Measurements from ENCODE around the gene ALPK3.

ALPK3 gene

DNA sequence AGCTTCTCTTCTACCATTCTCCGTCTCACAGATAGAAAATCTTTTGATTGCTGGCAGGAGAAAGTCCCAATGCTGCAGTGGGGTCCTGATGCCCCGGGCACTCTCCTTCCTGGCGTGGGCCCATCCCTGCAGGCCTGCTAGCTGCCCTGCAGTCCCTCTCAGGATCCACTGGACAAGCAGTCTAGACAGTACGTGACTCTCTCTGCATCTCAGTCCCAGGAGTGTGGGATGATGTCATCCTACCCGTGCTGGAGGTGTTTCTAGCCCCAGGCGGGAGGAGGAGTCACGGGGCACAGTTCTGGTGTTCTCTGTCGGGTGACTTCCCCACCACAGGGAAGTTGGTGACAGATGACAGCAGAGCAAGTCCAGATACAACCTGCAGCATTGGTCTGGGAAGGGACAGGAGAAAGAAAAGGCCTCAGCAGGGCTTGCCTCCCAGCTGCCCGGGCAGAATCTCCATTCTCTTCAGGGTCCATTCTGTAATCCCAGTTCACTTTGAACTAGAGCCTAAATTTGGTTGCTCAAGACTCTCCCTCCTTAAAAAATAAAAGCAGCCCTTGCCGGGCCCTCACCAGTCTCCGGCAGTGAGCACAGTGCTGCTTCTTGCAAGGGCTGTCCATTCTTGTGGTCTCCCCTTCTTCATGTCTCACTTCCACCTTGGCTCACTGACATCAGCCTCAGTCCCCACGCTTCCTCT is 97.9 kb downstream of the ALPK3 start:
- H3K27ac ChIP-seq (ENCODE audit: insufficient read depth in 1 of 2, low read depth in 1 of 2, low read length in 2 of 2, poor library complexity in 1 of 2, severe bottlenecking in 2 of 2), result peak overlapping the region in 1 of 2 experiments; percentile 51
- peak; percentile 53 to 89 (median 86) for DNase-seq
- H3K4me1 ChIP-seq (ENCODE audit: control extremely low read depth in 1 of 4, control insufficient read depth in 4 of 4, insufficient read depth in 4 of 4, low read length in 3 of 4), result peaks cover 1 to 16% (median 13%) of the 10 kb centered on the region in 4 experiments
- H3K36me3 ChIP-seq (ENCODE audit: control insufficient read depth in 4 of 4, insufficient read depth in 4 of 4, low read length in 3 of 4), result no peaks in the 10 kb centered on the region
- ChIA-PET POLR2A (no interaction called here), CTCF (no interaction called here)
- no peaks in the 10 kb centered on the region for H3K27me3 ChIP-seq (replicated peaks in 2 of 5; ENCODE audit: control insufficient read depth in 4 of 5, insufficient read depth in 5 of 5, low read length in 4 of 5)
- no peaks in the 10 kb centered on the region for H3K9me3 ChIP-seq (ENCODE audit: control extremely low read depth in 1 of 5, control insufficient read depth in 4 of 5, insufficient read depth in 2 of 5, low read depth in 1 of 5, low read length in 4 of 5)
- WGBS (ENCODE audit: insufficient coverage), result 47% methylated on average over 10 of the region's 12 CpGs
- no peak overlapping the region for H3K4me3 ChIP-seq (ENCODE audit: control insufficient read depth in 1 of 7, extremely low read depth in 1 of 7, insufficient read depth in 4 of 7, low read depth in 2 of 7, low read length in 6 of 7)

DNA sequence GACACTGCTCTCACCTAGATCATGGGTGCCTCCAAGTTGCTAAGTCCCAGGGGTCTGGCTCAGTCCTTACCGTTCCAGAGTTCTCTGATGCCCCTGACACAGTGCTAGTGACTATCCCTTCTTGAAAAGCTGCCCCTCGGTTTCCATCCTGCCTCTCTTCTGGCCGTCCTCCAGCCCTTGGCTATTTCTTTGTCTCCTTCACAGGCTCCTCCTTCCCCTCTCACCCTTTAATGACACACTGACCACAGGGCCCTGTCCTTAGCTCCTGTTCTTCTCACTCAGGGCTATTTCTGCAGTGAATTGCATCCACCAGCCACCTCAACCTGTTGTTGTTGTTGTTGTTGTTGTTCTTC is 98.4 kb downstream of the ALPK3 start:
- H3K9me3 ChIP-seq (ENCODE audit: control extremely low read depth in 1 of 5, control insufficient read depth in 4 of 5, insufficient read depth in 2 of 5, low read depth in 1 of 5, low read length in 4 of 5), result no peaks in the 10 kb centered on the region
- H3K4me1 ChIP-seq (ENCODE audit: control extremely low read depth in 1 of 4, control insufficient read depth in 4 of 4, insufficient read depth in 4 of 4, low read length in 3 of 4), result peaks cover 1 to 16% (median 13%) of the 10 kb centered on the region in 4 experiments
- no peaks in the 10 kb centered on the region for H3K36me3 ChIP-seq (ENCODE audit: control insufficient read depth in 4 of 4, insufficient read depth in 4 of 4, low read length in 3 of 4)
- POLR2A ChIA-PET, result no interaction called here
- no peak overlapping the region for H3K4me3 ChIP-seq (ENCODE audit: control insufficient read depth in 1 of 7, extremely low read depth in 1 of 7, insufficient read depth in 4 of 7, low read depth in 2 of 7, low read length in 6 of 7)
- 88% methylated on average over 2 of the region's 3 CpGs for WGBS (ENCODE audit: insufficient coverage)
- no peak for DNase-seq
- H3K27me3 ChIP-seq (replicated peaks in 2 of 5; ENCODE audit: control insufficient read depth in 4 of 5, insufficient read depth in 5 of 5, low read length in 4 of 5), result no peaks in the 10 kb centered on the region
- CTCF ChIA-PET, result no interaction called here
- peak overlapping the region in 1 of 2 experiments; percentile 51 for H3K27ac ChIP-seq (ENCODE audit: insufficient read depth in 1 of 2, low read depth in 1 of 2, low read length in 2 of 2, poor library complexity in 1 of 2, severe bottlenecking in 2 of 2)

DNA sequence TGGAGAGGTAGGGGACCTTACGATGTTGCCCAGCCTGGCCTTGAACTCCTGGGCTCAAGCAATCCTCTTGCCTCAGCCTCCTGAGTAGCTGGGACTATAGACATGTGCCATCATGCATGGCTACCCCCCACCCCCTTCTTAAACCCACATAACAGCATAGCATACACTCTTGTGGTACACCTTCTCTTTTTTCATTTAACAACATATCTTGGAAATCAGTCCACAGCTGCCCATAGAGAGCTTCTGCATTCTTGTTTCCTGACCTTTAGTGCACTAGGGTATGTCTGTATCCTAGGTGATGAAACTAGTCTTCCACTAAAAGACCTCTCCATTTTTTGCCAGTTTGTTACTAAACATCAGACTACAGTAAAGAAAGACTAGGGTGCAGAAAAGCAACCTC is 100.3 kb downstream of the ALPK3 start:
- WGBS (ENCODE audit: insufficient coverage), result 100% methylated on average over 1 of the region's 1 CpG
- POLR2A ChIA-PET, result no interaction called here

DNA sequence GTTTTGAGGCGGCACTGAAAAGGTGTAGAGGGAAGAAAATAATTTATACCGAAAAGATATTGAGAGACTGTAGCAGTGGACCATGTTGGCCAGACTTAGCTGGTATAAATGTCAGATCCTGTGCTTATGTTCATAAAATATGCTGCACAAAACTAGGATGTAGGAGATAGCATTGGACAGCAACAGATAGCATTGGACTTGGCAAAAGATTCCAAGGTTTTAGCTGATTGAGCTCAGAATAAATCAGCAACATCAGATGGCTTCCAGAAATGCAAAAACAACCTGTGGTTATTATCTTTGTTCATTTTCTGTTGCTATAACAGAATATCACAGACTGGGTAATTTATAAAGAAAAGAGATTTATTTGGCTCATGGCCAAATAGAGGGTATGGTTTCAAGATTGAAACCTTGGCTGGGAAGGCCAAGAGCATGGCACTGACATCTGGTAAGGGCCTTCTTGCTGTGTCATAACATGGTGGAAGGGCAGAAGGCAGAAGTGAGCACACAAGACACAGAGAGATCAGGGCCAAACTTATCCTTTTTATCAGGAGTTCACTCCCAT is 102.0 kb downstream of the ALPK3 start:
- Histone ChIP-seq H3K4me1 (ENCODE audit: control extremely low read depth in 1 of 4, control insufficient read depth in 4 of 4, insufficient read depth in 4 of 4, low read length in 3 of 4) (peaks cover 1 to 15% (median 13%) of the 10 kb centered on the region in 4 experiments), H3K27me3 (replicated peaks in 2 of 5; ENCODE audit: control insufficient read depth in 4 of 5, insufficient read depth in 5 of 5, low read length in 4 of 5) (no peaks in the 10 kb centered on the region), H3K27ac (ENCODE audit: insufficient read depth in 1 of 2, low read depth in 1 of 2, low read length in 2 of 2, poor library complexity in 1 of 2, severe bottlenecking in 2 of 2) (no peak overlapping the region), H3K36me3 (ENCODE audit: control insufficient read depth in 4 of 4, insufficient read depth in 4 of 4, low read length in 3 of 4) (no peaks in the 10 kb centered on the region), H3K9me3 (ENCODE audit: control extremely low read depth in 1 of 5, control insufficient read depth in 4 of 5, insufficient read depth in 2 of 5, low read depth in 1 of 5, low read length in 4 of 5) (no peaks in the 10 kb centered on the region), H3K4me3 (ENCODE audit: control insufficient read depth in 1 of 7, extremely low read depth in 1 of 7, insufficient read depth in 4 of 7, low read depth in 2 of 7, low read length in 6 of 7) (no peak overlapping the region)
- DNase-seq, result no peak
- POLR2A ChIA-PET, result no interaction called here
- CTCF ChIA-PET, result interaction anchor here (0.5 to 0.9 kb wide), 2 partner anchors 9 to 331 kb away, joined by 3 read pairs; no protein-coding TSS in a partner anchor
- 100% methylated on average over 2 of the region's 2 CpGs for WGBS (ENCODE audit: insufficient coverage)

More for the DNA sequence above, 100.3 kb downstream of the ALPK3 start:
- Histone ChIP-seq H3K27me3 (replicated peaks in 2 of 5; ENCODE audit: control insufficient read depth in 4 of 5, insufficient read depth in 5 of 5, low read length in 4 of 5) (no peaks in the 10 kb centered on the region), H3K36me3 (ENCODE audit: control insufficient read depth in 4 of 4, insufficient read depth in 4 of 4, low read length in 3 of 4) (no peaks in the 10 kb centered on the region), H3K4me3 (ENCODE audit: control insufficient read depth in 1 of 7, extremely low read depth in 1 of 7, insufficient read depth in 4 of 7, low read depth in 2 of 7, low read length in 6 of 7) (no peak overlapping the region), H3K9me3 (ENCODE audit: control extremely low read depth in 1 of 5, control insufficient read depth in 4 of 5, insufficient read depth in 2 of 5, low read depth in 1 of 5, low read length in 4 of 5) (no peaks in the 10 kb centered on the region), H3K27ac (ENCODE audit: insufficient read depth in 1 of 2, low read depth in 1 of 2, low read length in 2 of 2, poor library complexity in 1 of 2, severe bottlenecking in 2 of 2) (no peak overlapping the region), H3K4me1 (ENCODE audit: control extremely low read depth in 1 of 4, control insufficient read depth in 4 of 4, insufficient read depth in 4 of 4, low read length in 3 of 4) (peaks cover 1 to 16% (median 13%) of the 10 kb centered on the region in 4 experiments)
- CTCF ChIA-PET, result no interaction called here
- DNase-seq, result peak in 1 of 3 donors; percentile 17

DNA sequence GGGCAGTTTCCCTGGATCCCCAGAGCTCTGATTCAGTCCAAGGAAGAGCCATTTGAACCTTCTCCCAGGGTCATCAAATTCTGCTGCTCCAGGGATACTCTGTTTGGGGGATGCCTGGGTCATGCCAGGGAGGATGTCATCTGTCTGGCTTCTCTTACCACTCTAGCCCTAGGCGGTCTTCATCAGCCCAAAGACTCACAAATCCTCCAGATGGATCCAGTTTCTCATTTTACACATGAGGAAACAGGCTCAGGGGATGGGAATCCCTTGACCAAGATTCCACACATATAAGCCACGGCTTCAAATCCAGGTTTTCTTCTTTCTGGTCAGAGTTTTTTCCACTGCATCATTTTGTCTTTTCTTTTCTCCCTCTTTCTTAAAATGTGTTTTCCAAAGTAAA is 104.0 kb downstream of the ALPK3 start:
- ChIA-PET POLR2A (no interaction called here), CTCF (no interaction called here)
- Histone ChIP-seq H3K36me3 (ENCODE audit: control insufficient read depth in 4 of 4, insufficient read depth in 4 of 4, low read length in 3 of 4) (no peaks in the 10 kb centered on the region), H3K27ac (ENCODE audit: insufficient read depth in 1 of 2, low read depth in 1 of 2, low read length in 2 of 2, poor library complexity in 1 of 2, severe bottlenecking in 2 of 2) (no peak overlapping the region), H3K4me1 (ENCODE audit: control extremely low read depth in 1 of 4, control insufficient read depth in 4 of 4, insufficient read depth in 4 of 4, low read length in 3 of 4) (no peaks in the 10 kb centered on the region), H3K27me3 (replicated peaks in 2 of 5; ENCODE audit: control insufficient read depth in 4 of 5, insufficient read depth in 5 of 5, low read length in 4 of 5) (no peaks in the 10 kb centered on the region), H3K9me3 (ENCODE audit: control extremely low read depth in 1 of 5, control insufficient read depth in 4 of 5, insufficient read depth in 2 of 5, low read depth in 1 of 5, low read length in 4 of 5) (no peaks in the 10 kb centered on the region), H3K4me3 (ENCODE audit: control insufficient read depth in 1 of 7, extremely low read depth in 1 of 7, insufficient read depth in 4 of 7, low read depth in 2 of 7, low read length in 6 of 7) (no peak overlapping the region)
- WGBS (ENCODE audit: insufficient coverage), result 100% methylated on average over 1 of the region's 2 CpGs
- DNase-seq, result no peak

DNA sequence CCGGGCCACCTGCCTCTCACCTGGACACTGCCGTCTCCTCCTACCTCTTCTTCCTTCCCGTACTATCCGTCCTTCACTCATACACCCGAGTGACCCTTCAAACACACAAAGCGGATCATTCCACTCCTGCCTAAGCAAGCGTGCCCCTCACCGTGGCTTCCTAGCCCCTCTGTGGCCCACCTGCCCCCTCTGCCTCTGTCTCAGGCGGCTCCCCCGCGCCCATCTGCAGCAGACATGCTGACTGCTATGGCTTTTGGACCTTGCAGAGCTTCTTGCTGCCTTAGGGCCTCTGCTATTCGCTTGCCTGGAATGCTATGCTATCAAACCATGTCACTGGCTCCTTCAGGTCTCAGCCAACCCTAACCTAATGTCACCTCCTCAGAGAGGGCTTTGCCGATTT is 105.4 kb downstream of the ALPK3 start:
- 98% methylated on average over 11 of the region's 13 CpGs for WGBS (ENCODE audit: insufficient coverage)
- no peaks in the 10 kb centered on the region for H3K9me3 ChIP-seq (ENCODE audit: control extremely low read depth in 1 of 5, control insufficient read depth in 4 of 5, insufficient read depth in 2 of 5, low read depth in 1 of 5, low read length in 4 of 5)
- no peaks in the 10 kb centered on the region for H3K27me3 ChIP-seq (replicated peaks in 2 of 5; ENCODE audit: control insufficient read depth in 4 of 5, insufficient read depth in 5 of 5, low read length in 4 of 5)
- H3K27ac ChIP-seq (ENCODE audit: insufficient read depth in 1 of 2, low read depth in 1 of 2, low read length in 2 of 2, poor library complexity in 1 of 2, severe bottlenecking in 2 of 2), result no peak overlapping the region
- no peak for DNase-seq
- H3K4me3 ChIP-seq (ENCODE audit: control insufficient read depth in 1 of 7, extremely low read depth in 1 of 7, insufficient read depth in 4 of 7, low read depth in 2 of 7, low read length in 6 of 7), result no peak overlapping the region
- POLR2A ChIA-PET, result no interaction called here
- CTCF ChIA-PET, result interaction anchor here (1.3 kb wide), 1 partner anchor 37 kb away, joined by 3 read pairs; no protein-coding TSS in a partner anchor
- no peaks in the 10 kb centered on the region for H3K36me3 ChIP-seq (ENCODE audit: control insufficient read depth in 4 of 4, insufficient read depth in 4 of 4, low read length in 3 of 4)
- H3K4me1 ChIP-seq (ENCODE audit: control extremely low read depth in 1 of 4, control insufficient read depth in 4 of 4, insufficient read depth in 4 of 4, low read length in 3 of 4), result peaks cover 0 to 1% (median under 1%) of the 10 kb centered on the region in 4 experiments
